Cerebellar cortex (tissue), 1 donor: ENCODE results near the gene VPS33B.
"Not testable (repeated sequence)": the region's sequence is repeated elsewhere in the genome, so short reads cannot be mapped to it uniquely, and the experiment has no call there.

ENCODE experiments used
- DNase-seq: peaks from one replicate; pipeline ENCODE4 v3.0.0-alpha.2; 2015; ENCODE audit warnings: low spot score

VPS33B gene

DNA sequence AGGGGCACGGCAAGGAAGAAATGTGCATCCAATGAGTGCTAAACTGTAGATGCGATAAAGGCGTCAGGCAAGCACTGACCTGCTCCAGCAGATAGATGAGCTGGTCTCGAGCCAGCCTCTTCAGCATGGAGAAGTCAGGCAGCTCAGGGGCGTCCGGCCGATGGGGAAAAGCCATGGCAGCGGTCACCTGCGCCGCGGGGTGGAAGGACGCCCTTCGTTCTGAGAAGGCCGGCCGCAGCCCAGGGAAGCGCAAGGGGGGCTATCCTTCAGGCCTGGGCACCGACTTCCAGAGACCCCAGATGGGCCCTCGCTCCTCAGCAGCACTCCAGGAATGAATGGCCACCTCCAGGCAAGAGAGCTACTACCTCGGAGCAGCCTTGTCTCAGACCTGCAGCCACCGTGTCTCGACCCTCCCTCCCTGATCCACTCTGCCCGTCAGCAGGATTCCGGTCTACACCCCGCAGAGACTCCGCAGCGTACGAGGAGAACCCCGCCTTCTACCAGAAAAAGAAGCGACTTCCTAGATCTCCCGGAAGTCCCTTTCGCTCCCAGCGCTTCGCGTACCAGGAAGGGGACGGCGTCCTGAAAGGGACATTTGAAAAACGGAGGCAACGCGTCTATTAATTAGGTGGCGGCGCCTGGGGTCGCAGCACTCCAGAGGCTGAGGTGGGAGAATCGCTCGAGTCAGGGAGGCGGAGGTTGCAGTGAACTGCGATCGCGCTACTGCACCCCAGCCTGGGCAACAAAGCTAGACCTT lies at the start of gene VPS33B:
VPS33B (minus strand) TSS at position 520 of the 757 bp plus-strand sequence; CDS start at position 175, 345 bp downstream.
- peak; percentile 92 for DNase-seq

GRCh38 chr15:91072161-91072560 lies 49.8 kb upstream of the VPS33B start:
- DNase-seq: no peak

GRCh38 chr15:91070872-91071271 lies 48.5 kb upstream of the VPS33B start:
- no peak for DNase-seq

GRCh38 chr15:91068966-91069365 lies 46.6 kb upstream of the VPS33B start:
- DNase-seq: no peak

GRCh38 chr15:91068436-91068835 lies 46.0 kb upstream of the VPS33B start:
- no peak for DNase-seq

DNA sequence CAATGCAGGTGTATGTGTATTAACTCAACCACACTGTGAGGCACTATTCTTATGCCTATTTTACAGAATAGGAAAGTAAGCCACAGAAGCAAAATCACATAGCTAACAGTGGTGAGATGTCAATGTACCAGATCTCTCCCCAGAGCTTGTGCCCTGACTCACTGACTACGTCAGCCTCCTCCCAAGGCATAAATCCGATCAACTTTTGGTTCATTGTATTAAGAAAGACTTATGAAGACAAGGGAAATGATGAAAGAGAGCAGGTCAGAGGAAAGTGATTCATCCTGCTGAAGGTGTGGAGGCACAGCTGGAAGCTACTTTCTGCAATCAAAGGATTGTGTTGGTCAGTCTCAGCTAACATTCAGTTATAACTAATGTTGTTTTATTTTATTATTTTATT lies 44.6 kb upstream of the VPS33B start:
- no peak for DNase-seq

DNA sequence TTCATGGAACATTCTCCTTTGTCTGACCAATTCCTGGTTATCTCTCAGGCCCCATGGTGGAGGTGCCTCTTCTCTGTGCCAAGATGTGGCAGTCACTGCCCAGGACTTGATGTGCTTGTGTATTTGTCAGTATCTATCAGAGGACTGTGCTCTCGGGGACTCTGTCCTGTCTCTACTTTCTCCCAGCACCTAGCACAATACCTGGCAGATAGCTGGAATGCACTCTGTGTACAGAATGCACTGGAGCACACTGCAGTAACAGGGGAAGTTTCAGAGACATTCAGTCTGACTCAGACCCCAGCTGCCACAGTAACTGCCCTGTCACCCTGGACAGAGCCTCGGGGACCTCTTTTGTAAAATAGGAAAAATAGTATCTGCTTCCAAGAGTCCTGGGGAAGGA lies 43.1 kb upstream of the VPS33B start:
- DNase-seq: no peak

GRCh38 chr15:91061997-91062396 lies 39.6 kb upstream of the VPS33B start:
- no peak for DNase-seq

DNA sequence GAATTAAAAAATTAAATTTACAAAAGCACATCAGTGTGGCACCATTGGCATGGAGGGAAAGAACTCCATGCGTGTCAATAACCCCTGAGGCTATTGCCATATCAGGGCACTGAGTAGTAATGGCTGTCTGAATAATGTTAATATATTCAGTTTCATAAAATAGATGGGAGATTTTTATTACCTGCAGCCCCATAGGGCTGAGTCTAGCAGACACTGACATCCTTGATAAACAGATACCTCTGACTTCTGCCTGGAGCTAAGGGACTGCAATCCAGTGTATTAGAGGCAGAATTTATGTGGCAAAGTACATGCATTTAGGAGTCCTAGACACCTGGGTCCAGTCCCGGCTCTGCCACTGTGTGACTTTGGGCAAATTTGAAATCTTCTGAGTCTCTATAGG lies 38.8 kb upstream of the VPS33B start:
- no peak for DNase-seq

- DNase-seq: peak; percentile 94
Measured at GRCh38 chr15:91055548-91056331, 33.3 kb upstream of the VPS33B start.

DNA sequence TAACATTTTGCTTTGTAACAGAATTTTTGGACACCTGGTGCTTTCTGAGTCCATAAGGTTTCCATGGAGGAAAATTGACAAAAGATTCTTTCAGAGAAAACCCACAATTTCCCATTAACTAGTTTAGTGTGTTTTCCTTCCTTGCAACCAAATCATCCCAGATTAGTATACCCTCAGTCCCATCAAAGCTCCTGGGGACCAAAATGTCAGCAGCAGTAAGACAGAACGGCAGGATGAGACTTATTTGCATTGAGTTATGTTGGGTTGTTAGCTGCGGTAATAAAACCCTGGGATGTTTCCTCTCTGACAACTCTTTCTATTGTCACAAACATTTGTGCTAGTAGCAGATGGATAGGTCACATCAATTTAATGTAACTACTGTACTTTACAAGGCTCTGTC lies 32.4 kb upstream of the VPS33B start:
- DNase-seq: no peak

DNA sequence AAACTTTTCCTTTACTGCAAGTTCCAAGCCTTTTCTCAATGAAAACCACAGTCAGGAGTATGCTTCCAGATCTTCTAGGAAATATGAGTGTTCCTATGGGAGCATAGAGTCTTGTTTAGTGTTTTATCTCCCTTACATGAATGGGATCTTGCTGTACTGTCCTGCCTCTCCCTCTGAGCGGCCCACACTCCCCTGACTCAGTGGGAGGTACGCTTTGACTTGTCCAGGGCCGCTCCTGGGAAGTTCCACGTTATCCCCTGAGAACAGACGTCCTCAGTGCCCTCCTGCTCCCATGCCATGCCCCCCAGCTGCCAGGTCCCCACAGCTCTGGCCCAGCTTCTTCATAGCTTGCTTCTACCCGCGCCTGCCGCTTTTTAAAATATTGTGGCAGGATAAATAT lies 28.9 kb upstream of the VPS33B start:
- no peak for DNase-seq

GRCh38 chr15:91050128-91050455 lies 27.7 kb upstream of the VPS33B start:
- no peak for DNase-seq

- DNase-seq: peak; percentile 90
Measured at GRCh38 chr15:91049378-91050127, 27.2 kb upstream of the VPS33B start.

GRCh38 chr15:91047545-91048199 lies 25.3 kb upstream of the VPS33B start:
- no peak for DNase-seq

- not testable (repeated sequence) for DNase-seq
Measured at GRCh38 chr15:91046056-91046455, 23.7 kb upstream of the VPS33B start.

- no peak for DNase-seq
Measured at GRCh38 chr15:91045065-91045464, 22.7 kb upstream of the VPS33B start.

DNA sequence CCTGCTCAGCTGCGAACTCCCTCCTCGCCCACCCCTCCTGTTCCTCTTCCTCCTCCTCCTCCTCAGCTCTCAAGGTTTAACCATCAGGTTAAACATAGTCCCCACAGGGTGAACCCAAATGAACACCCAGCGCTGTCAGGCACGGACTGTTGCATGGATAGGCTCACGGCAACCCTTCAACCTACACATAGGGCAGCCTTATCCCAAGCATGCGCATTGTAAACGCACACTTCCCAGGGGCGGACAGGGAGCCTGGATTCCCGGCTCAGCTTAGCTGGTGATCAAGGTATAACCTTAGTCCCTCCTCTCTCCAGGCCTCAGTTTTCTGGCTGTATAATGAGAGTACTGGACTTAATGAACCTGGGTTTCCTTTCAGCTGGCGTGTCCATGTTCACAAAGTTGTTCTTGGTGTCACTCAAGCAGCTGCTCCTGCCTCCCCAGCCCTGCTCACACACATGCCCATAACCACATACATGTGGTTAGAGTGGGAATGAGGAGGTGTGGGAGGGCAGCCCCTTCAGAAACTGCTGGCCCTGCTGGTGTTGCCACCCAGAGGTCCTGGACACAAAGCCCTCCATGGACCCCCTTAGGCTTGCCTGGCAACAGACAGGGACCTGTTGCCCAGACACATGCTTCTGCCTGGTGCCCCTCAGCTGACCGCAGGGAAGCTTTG lies 20.9 kb upstream of the VPS33B start:
- no peak for DNase-seq

GRCh38 chr15:91040856-91041255 lies 18.5 kb upstream of the VPS33B start:
- no peak for DNase-seq

DNA sequence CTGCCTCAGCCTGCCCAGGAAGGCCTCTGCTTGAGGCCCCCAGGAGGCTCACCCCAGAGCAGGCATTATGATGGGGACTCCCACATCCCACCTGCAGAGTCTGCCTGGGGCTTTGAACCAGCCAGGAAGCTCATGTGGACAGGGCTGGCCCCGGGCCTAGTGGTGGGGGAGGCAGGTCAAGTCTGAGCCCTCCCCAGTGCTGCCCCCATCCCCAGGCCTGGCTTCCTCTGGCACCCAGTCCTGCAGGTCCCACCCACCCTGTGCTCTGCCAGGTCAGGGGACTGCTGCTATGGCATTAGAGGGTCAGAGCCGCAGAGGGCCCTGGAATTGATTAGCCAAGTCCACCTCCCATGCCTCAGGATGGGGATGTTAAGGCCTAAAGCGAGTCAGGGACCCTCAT lies 17.6 kb upstream of the VPS33B start:
- DNase-seq: no peak

GRCh38 chr15:91032919-91033803 lies 10.8 kb upstream of the VPS33B start:
- peak; percentile 57 for DNase-seq
